CD4-positive, alpha-beta T cell treated with Interleukin-4 for 4 hours (primary cell): ENCODE measurements around the gene CACNA2D2.

ENCODE experiments used
- DNase-seq: peaks from one replicate; pipeline ENCODE4 v3.0.0-alpha.2; 2020

Gene CACNA2D2

GRCh38 chr3:50388720-50389413 lies 114.6 kb downstream of the CACNA2D2 start:
- DNase-seq = no peak

- no peak for DNase-seq
These were observed 115.3 kb downstream of the CACNA2D2 start for GRCh38 chr3:50388016-50388719.

GRCh38 chr3:50385754-50386153 lies 117.7 kb downstream of the CACNA2D2 start:
- DNase-seq = no peak

- DNase-seq = no peak
These were observed 119.7 kb downstream of the CACNA2D2 start for GRCh38 chr3:50383750-50384149.

- DNase-seq = no peak
These were observed 120.7 kb downstream of the CACNA2D2 start for GRCh38 chr3:50382722-50383121.

- DNase-seq = no peak
These were observed 122.1 kb downstream of the CACNA2D2 start for GRCh38 chr3:50381383-50381782.

- DNase-seq = no peak
These were observed 122.9 kb downstream of the CACNA2D2 start for GRCh38 chr3:50380405-50381085.

GRCh38 chr3:50378757-50379156 lies 124.7 kb downstream of the CACNA2D2 start:
- DNase-seq = no peak

GRCh38 chr3:50378024-50378423 lies 125.4 kb downstream of the CACNA2D2 start:
- no peak for DNase-seq

GRCh38 chr3:50375258-50375931 lies 128.0 kb downstream of the CACNA2D2 start:
- no peak for DNase-seq

GRCh38 chr3:50374363-50375257 lies 128.8 kb downstream of the CACNA2D2 start:
- DNase-seq = no peak

- DNase-seq = no peak
These were observed 130.0 kb downstream of the CACNA2D2 start for GRCh38 chr3:50373146-50374051.

GRCh38 chr3:50372349-50372748 lies 131.1 kb downstream of the CACNA2D2 start:
- no peak for DNase-seq

- no peak for DNase-seq
These were observed 132.2 kb downstream of the CACNA2D2 start for GRCh38 chr3:50371133-50371685.

- DNase-seq = no peak
These were observed 132.8 kb downstream of the CACNA2D2 start for GRCh38 chr3:50370594-50370993.

GRCh38 chr3:50369012-50369670 lies 134.3 kb downstream of the CACNA2D2 start:
- DNase-seq = no peak

- no peak for DNase-seq
These were observed 137.6 kb downstream of the CACNA2D2 start for GRCh38 chr3:50365842-50366220.

- peak; percentile 93 for DNase-seq
These were observed 138.2 kb downstream of the CACNA2D2 start for GRCh38 chr3:50365080-50365841.

GRCh38 chr3:50364573-50365079 lies 138.8 kb downstream of the CACNA2D2 start:
- no peak for DNase-seq
